HS-27A (cell line): Measurements from ENCODE around the gene CTNNA3.
"Not testable (repeated sequence)": the region's sequence is repeated elsewhere in the genome, so short reads cannot be mapped to it uniquely, and the experiment has no call there.

Source experiments
- DNase-seq: peaks from one replicate; pipeline ENCODE4 v3.0.0-alpha.2; 2012; ENCODE audit warnings: low read depth, missing footprints

The CTNNA3 gene

DNA sequence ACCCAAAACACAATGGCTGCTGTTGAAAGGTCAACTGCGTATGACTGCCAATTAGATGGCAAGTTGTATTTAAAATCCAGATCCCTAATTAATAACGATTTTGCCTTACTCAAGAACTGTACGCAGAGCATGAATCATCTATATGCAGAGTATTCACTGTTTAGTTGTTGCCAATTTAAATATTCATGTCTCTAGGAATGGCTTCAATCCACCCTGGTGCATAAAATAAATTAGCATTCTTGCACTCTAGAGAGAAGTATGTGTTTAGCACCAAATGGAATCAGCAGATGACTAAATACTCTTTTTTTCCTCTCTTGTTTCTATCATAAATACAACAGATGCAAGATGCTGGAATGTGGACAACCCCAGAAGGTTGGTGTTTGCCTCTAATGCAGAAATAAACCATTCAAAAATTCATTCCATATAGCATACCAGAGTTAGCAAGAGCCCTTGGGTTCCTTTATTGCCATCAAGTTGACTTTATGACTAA is 449.9 kb downstream of the CTNNA3 start:
- DNase-seq: no peak

DNA sequence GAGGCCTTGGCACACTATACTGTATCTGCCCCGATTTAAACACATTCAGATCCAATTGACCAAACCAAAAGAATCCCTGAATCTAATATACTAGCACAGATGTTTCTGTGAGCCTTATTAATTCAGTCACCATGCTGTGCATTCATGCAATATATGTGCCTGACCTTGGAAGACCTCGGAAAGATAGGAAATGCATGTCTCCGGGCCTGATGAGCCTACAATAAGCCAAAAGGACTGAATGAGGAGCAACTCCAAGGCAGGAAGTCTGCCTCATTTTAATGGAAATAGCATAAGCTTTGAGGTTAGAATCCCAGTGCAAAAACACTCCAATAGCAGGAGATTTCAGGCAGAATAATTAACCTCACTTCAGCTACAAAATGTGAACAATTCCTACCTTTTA is 453.5 kb downstream of the CTNNA3 start:
- DNase-seq: no peak

DNA sequence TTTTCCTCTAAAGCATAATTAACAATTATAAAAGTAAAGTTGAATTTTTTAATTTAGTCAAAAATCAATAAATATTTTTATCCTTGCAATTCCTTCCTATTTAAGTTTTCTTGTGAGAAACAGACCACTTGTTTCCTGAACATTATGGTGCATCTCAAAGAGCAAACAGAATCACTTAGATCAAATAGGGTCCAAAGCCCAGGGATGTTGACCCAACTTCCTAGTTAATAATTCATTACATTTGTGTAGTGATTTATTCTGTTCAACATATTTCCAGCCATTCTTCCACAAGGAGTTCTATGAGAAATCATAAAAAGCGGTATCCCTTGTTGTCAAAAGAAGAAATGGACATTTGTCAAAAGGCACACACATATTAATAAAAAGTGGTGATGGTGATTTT is 454.5 kb downstream of the CTNNA3 start:
- no peak for DNase-seq

DNA sequence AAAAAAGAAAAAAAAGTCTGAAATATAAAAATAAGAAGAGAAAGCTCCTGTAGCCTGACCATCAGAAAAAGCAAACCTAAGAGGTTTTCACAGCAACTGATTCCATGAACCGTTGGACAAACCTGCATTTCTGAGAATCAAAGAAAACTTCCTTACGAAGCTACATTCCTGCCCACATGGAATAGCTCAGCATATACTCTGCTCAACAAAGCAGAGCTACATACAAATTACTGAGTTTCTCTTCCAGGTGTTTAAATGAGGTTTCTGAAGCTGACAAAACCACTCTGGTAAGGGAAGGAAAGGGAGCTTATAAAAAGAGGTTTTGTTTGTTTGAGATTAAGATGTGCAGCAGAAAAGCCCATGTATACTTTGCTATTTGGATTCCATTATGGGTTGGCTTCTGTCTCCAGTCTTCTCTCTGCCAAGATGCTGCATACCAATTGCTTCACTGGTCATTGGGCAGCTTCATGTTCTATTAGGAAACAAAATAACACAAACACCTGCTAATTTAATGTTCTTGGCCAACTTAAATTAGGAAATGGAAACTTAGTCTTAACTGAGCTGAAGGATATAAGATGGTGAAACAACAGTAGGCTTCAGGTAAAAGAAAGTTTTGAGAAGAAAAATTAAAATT is 456.0 kb downstream of the CTNNA3 start:
- DNase-seq: no peak

DNA sequence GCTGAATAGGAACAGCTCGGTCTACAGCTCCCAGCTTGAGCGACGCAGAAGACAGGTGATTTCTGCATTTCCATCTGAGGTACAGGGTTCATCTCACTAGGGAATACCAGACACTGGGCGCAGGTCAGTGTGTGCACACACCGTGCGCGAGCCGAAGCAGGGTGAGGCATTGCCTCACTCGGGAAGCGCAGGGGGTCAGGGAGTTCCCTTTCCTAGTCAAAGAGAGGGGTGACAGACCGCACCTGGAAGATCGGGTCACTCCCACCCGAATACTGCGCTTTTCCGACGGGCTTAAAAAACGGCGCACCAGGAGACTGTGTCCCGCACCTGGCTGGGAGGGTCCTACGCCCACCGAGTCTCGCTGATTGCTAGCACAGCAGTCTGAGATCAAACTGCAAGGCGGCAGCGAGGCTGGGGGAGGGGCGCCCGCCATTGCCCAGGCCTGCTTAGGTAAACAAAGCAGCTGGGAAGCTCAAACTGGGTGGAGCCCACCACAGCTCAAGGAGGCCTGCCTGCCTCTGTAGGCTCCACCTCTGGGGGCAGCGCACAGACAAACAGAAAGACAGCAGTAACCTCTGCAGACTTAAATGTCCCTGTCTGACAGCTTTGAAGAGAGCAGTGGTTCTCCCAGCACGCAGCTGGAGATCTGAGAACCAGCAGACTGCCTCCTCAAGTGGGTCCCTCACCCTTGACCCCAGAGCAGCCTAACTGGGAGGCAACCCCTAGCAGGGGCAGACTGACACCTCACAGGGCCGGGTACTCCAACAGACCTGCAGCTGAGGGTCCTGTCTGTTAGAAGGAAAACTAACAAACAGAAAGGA is 465.1 kb downstream of the CTNNA3 start:
- DNase-seq: not testable (repeated sequence)

DNA sequence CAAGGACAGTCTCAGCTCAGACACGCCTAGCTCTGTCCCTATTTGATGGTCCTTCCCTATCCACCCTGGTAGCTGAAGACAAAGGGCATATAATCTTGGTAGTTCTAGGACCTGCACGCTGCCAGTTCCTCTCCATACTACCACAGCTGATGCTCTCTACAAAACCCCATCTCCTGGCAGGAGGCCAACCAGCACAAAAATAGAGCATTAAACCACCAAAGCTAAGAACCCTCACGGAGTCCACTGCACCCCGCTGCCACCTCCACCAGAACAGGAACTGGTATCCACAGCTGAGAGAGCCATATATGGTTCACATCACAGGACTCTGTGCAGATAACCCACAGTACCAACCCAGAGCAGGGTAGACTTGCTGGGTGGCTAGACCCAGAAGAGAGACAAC is 470.8 kb downstream of the CTNNA3 start:
- no peak for DNase-seq

DNA sequence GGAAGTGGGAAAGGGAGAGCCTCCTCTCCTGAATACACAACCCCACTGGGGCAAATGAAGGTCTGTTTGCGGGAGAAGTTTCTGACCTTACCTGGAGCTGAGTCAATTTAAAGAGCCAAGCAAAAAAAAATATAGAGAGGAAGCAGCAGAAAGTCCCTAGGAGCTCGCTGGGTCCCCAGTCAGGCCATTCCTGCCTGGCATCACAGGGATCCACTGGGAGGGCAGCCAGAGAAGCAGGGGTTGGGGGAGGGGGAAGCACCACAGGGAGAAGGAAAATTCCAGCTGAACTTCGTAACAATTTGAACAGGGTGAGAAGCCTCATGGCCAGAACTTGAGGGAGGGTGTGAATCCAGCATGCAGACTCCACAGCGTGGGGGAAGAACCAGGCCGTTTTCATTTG is 471.4 kb downstream of the CTNNA3 start:
- DNase-seq: no peak

DNA sequence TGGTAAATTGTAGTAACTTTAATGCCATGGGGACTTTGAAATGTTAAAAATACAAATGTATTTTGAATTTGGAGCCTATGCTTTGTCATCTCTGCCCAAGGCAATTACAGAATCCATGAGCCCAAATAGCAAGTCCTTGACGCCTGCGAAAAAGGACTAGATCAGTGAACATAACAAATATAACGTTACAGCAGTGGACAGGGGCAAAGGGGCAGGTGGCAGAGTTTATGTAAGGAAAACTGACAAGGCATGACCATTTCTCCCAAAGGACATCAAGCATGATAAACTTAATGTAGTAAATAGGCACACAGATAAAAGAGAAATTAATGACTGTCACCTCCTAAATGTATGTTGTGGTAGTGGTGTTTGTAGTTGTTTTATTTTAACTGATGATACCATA is 473.1 kb downstream of the CTNNA3 start:
- DNase-seq: no peak

DNA sequence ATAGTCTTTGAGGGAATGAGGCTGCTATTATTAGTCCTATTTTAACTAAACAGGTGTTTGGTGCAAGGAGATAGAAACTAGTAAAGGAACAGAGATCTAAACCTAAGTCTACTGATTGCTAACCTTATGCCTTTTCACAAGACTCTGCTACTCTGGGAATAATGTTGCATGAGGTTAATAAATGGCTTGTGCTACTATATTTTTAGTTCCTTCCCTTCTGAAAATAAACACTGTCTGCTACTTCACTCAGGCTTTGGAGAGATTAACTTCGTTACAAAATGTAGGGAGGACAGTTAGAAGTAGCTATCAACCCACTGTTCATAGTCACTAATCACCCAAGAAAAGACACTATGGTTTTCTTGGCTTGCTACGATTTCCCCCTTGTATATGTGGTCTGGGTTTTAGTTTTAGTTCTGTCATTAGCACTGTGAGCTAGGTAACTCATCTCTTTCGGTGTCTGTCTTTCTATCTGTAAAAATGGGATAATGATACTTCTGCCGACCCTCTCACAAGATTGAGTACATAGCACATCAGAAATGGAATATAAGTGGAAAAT is 474.0 kb downstream of the CTNNA3 start:
- DNase-seq: no peak

DNA sequence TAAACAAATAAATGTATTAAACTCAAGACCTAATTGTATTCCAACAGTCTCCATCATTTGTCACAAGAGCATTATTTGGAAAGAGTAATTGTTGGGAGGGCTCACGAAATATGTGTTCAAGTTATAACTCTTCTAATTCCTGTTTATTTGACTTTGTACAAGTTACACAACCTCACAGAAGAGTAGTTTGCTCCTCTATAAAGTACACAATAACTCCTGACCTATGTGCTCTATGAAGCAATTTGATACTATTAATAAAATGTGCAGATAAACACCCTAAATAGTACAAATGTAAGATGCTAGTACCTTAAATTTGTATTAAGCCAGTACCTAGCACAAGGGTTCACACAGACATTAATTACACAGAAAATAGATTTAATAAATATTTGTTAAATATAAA is 484.3 kb downstream of the CTNNA3 start:
- DNase-seq: no peak

DNA sequence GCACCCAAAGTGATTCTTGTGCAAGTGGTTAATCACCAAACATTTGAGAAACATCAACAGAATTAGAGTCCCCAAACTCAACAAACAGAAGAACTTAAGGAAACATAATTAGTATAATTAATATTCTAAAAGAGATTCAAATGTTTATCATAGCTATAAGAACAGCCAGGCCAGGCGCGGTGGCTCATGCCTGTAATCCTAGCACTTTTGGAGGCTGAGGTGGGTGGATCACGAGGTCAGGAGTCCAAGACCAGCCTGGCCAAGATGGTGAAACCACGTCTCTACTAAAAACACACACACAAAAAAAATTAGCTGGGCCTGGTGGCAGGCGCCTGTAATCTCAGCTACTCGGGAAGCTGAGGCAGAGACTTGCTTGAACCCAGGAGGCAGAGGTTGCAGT is 488.1 kb downstream of the CTNNA3 start:
- not testable (repeated sequence) for DNase-seq

DNA sequence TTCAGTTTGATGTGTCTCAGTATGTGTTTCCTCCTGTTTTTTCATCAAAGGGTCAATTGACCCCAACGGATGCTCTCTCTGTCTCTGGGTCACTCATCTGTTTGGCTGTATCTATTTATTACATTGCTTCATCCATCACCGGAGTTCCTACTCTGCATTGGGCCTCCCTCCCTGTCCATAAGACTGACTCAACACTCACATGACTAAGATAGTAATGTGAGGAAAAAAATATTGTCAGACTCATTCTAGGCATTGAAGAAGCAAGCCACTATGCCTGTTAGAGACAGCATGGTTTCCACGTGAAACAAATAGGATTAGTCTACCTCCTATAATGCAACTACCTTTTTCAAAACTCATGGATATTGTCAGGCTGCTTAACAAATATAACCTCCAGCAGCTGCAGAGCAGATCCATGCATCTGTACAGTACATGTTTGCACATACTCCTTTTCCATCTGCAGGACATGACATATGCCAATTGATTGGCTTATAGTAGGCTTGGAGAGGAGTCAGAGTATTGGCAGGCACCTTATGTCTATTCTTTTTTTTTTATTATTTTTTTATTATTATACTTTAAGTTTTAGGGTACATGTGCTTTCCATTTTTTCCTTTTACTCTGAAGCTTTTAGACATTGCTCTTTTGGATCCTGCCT is 495.0 kb downstream of the CTNNA3 start:
- no peak for DNase-seq

DNA sequence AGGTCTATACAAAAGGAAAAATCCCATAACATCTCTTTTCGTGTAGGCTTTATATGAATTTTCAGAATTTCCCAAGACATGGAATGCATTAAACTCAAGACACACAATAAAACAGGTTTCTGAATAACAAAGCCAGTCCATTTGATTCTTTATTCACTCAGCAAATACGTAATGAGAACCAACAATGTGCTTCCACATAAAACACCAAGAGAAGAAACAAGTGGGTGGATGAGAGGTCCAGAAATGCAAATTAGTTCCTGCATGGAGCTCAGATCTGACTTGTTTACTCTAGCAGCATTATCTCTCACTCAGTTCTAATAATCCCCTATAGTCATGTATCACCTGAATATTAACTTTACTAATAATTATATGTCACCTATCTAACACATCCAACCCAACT is 520.6 kb downstream of the CTNNA3 start:
- DNase-seq: no peak

DNA sequence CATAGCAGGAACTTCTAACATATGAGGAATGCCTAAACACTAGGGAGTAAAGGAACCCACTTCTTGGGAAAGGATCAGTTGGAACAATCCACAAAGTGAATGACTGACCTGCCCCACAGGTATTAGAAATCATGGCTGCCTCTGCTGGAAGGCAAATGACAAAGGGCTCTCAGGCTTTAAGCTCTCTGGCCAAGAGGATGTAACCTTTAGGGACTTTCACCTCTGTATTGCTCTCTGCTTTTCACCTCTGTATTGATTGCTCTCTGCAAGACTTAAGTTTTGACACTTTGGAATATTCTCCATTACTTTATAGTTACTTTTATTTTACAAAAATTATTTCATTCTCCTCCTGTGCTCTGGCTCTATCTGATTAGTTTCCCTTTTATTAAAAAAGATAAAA is 522.2 kb downstream of the CTNNA3 start:
- DNase-seq: no peak

DNA sequence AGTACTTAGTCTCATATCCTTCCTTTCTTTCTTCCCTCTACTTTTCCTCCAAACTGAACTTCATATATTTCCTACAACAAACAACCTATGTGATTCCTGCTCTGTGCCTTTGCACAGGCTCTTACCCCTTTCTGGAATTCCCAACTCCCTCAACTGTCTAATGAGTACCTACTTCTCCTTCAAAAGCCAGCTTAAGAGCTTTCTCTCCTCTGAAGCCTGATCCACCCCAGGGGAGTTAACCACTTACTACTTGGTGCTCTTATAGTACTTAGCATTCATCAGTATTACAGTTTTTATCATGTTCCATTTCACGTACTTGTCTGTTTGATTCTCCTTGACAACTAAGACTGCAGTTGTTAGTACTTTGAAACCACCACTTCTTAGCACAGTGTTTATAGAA is 524.0 kb downstream of the CTNNA3 start:
- DNase-seq: no peak

DNA sequence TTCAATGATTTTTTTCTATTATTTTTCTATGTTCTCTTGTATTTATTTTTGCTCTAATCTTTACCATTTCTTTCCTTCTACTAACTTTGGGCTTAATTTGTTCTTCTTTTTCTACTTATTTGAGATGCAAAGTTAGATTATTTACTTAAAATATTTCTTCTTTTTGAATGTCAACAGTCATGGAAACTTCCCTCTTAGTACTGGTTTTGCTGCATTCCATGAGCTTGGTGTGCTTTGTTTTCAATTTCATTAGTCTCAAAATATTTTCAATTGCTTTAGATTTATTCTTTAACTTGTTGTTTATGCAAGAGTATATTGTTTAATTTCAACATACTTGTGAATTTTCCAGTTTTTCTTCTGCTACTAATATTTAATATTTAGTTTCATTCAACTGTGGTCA is 539.8 kb downstream of the CTNNA3 start:
- DNase-seq: no peak

DNA sequence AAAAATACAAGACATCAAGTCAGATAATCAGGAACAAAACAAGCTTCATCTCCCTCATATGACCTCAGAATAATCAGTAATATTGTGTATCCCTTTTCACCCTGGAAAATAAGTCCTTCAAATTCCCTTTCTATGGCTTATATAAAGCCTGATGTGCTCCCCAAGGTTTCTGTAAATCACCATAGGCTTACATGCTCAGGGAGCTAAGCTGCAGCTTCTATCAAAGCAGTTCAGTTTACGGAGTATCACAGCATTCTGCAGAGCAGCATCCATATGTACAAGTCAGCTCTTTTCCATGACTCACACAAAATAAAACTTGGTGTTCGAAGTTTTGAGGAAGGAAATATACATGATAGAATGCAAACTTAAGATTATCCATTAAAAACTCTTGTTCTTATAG is 544.5 kb downstream of the CTNNA3 start:
- DNase-seq: no peak

DNA sequence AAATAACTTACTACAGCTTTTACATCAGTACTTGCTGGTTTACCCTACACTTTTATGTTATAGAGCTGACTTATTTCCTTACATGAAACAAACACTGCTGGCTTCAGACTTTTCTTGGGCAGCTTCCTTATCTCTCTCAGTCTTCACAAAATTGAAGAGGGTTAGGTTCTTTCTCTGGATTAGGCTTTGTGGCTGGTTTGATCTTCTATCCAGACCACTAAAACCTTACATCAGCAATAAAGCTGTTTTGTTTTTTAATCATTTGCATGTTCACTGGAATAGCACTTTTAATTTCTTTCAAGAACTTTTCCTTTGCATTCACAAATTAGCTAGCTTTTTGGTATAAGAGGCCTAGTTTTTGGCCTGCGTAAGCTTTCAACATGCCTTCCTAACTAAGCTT is 551.5 kb downstream of the CTNNA3 start:
- no peak for DNase-seq

DNA sequence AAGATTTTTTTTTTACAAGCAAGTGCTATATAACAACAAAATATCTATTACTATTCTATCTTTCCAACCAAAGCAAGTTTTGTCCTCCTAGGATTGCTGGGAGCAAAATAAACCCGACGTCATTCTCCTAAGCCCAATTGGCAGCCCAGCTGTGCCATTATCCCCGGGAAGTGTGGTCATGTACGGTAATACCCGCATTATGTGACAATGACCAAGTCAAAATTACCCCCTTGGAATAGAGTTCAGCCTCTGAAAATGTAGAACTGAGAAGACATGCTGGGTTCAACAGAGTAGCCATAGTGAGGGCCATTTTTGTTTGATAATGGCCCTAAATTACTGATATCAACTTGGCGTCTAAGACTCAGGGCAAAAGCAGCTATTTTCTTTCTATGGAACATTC is 554.7 kb downstream of the CTNNA3 start:
- no peak for DNase-seq

DNA sequence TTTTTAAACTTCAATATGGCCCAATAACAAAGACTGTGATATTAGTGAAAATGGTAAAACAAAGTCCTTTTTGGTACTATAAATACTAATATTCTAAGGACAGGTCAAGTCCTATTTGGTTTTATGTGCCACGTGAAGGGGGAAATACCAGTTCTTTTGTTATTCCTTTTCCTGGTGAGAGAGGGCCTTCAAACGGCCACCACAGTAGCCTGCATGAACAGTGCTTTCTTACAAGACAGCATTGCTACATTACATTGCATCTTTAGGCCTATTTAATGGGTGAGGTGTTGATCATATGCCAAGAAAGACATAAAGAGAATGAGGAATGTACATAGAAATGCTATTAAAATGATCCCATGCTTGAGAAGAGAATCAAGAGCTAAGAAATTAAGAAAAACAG is 555.4 kb downstream of the CTNNA3 start:
- DNase-seq: no peak

DNA sequence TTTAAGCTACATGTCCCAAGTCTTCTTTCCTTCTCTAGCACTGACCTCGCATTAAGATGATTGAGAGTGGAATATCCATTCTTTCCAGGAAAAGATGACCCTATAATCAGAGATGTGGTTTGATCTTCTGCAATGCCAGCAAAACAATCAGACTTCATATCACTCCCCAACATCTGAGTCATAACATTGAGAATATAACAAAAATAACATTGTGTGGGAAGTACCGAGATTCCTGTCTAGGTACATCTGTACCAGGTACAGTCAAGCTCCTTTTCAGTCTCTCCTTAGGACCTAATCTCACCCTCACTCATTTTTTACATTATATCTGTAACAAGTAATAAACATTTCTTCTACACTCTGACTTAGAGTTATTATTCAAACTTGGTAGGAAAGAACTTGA is 568.6 kb downstream of the CTNNA3 start:
- no peak for DNase-seq

DNA sequence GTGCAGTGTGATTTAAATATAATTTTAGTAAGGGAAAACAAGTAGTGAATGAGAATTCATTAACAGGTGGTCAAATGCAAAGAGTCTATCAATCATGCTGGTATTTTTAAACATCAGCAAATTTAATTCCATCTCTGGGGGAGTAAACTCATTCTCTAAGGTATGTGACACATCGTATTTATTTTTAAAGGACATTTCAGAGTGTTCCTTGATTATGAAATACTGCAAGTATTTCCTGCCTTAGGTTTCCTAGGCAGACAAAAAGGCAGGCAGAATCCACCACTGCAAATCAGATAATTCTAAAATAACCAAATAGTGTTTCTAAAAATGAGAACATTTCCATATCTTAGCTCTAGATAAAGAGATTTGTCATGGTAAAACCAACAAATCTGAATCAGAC is 576.3 kb downstream of the CTNNA3 start:
- DNase-seq: no peak

DNA sequence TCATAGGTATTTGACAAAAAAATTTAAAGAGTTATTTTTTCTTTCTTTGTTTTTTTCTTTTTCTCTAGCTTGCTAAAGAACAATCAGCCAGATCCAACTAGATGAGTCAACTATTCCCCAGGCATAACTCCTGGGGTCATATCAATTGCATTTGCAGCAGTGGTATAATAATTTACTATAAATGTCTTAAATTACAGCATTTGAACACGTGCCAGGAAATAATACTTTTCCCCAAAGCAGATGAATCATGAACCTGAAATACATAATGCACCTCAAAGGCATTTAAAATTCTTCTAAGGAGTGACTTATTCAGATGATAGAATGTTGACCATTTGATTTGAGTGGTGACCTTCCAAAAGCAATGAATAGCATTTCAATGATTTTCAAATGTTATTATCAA is 580.0 kb downstream of the CTNNA3 start:
- no peak for DNase-seq
